MM.1S (cell line): ENCODE data around the gene TTC9.

ENCODE experiments used
- CTCF ChIP-seq: fragments of 300-600 bp; sonication (generic); IDR thresholded peaks from 2 replicates; pipeline ENCODE4 v1.5.1; 2016; ENCODE audit warnings: antibody characterized with exemption, low read length, mixed read lengths
- EZH2phosphoT487 ChIP-seq: fragments of 300-600 bp; sonication (generic); IDR thresholded peaks from 2 replicates; pipeline ENCODE4 v1.6.1; 2018; ENCODE audit warnings: antibody characterized with exemption, low read length

- TF ChIP-seq EZH2phosphoT487, result no peak
- TF ChIP-seq CTCF, result no peak
These were observed 8.1 kb downstream of the TTC9 start for GRCh38 chr14:70649803-70650202.
